ENCODE results near the gene RHBDF2.

- no peak for TF ChIP-seq CTCF (IDR thresholded peaks at IDR 0.05)
- TF ChIP-seq EZH2 (IDR thresholded peaks at IDR 0.05; ENCODE audit: borderline replicate concordance, insufficient read depth, low read depth, low read length, poor library complexity, severe bottlenecking): no peak
Measured at GRCh38 chr17:76438906-76439305, 62.3 kb downstream of the RHBDF2 start.

All from B cell (primary cell).